Stimulated activated CD8-positive, alpha-beta memory T cell treated with anti-CD3 and anti-CD28 coated beads, Interleukin-4, amount 100 ng/mL, for 1 hour (primary cell): ENCODE data around the gene LRPAP1.
"Not testable (repeated sequence)": the region's sequence is repeated elsewhere in the genome, so short reads cannot be mapped to it uniquely, and the experiment has no call there.

Source experiments
- DNase-seq, 2 donors: peaks; one replicate each; pipeline ENCODE4 v3.0.0-alpha.2; 2020; ENCODE audit warnings: low read depth in 2 of 2, low spot score in 1 of 2

The LRPAP1 gene

GRCh38 chr4:3463556-3464348, 68.5 kb downstream of the LRPAP1 start:
- DNase-seq = no peak

DNA sequence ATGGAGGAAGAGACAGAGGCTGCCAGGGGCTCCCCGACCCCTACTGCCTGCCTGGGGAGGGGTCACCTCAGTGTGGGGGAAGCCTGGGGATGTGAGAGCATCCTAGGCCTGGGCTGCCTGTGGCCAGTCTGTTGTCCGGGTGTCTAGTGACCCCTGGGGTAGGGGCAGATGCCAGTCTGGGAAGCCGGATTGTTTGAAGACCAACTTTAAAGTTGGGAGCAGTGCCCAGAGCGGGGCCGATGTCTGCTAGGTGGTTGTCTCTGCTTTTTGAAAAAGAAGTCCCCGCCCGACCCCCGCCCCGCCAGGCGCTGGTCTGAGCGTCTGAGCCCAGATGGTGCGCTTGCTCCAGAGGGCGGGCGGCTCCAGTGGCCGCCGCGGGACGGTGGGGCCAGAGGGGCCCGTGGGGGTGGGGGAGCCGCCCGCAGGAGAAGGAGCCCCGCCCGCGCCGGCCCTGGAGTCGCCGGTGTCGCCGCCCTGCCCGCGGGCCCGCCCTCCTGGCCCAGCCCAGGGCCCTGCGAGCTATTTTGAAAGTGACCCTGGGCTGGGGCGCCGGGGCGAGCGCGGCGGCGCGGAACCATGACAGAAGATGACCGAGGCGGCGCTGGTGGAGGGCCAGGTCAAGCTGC, 69.3 kb downstream of the LRPAP1 start, which contains the start of gene DOK7:
TSS of gene DOK7 (plus strand) at position 517 of the 626 bp plus-strand sequence. CDS start at position 587, 70 bp downstream.
- no peak for DNase-seq

DNA sequence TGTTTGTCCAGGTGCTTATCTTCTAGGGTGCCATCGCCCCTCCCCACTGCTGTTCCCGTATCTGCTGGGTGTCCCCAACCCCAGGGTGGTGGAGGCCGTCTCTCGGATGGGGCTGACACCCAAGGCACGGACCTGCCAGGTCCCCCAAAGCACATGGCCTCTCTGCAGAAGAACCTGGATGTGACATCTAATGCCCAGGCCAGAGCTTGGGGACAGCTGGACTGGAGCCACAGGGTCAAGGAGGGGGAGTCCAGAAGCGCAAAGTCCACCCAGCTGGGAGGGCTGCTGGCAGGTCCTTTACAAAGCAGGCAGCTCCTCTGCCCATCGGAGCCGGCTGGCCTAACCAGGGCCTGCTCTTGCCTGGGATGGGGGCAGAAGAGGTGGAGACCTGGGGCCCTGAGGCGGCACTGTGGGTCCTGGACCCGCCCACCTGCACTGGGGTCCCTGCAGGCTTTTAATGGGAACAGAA, 69.9 kb downstream of the LRPAP1 start:
- DNase-seq = no peak

DNA sequence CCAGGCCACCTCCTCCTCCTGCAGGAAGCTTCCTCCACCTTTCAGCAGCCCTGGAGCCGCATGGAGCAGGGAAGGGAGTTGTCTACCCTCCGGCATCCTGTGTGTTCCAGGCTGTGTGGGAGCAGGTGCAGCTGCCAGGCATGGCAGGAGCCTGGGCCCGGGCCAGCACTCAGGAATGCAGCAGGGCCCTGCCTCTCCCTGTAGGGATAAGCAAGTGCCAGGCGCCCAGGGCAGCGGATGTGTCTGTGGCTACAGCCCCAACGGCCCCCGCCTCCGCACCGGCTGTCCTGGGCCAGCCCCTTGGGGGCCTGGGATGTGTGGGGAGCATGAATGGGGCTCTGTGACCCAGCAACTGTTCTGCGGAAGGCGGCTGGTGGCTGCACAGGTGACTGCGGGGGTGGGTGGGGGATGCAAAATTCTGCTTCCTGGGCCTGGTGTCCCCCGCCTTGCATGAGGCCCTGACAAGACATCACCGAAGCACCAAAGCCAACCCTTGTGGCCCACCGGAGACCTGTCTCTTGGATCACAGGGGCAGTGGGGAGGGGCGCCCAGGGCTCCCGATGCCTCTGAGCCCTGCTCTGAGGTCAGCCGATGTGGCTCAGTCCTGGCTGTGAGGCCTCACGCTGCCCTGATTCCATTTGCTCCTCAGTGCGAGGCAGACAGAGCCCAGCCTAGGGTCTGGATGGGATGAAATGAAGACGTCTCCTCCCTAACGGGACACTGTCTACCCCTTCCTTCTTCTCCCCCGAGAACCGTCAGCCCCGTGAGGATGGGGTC, 70.5 kb downstream of the LRPAP1 start:
- no peak for DNase-seq

GRCh38 chr4:3460926-3461325, 71.3 kb downstream of the LRPAP1 start:
- no peak for DNase-seq

GRCh38 chr4:3459156-3459555, 73.1 kb downstream of the LRPAP1 start:
- DNase-seq = not testable (repeated sequence)

DNA sequence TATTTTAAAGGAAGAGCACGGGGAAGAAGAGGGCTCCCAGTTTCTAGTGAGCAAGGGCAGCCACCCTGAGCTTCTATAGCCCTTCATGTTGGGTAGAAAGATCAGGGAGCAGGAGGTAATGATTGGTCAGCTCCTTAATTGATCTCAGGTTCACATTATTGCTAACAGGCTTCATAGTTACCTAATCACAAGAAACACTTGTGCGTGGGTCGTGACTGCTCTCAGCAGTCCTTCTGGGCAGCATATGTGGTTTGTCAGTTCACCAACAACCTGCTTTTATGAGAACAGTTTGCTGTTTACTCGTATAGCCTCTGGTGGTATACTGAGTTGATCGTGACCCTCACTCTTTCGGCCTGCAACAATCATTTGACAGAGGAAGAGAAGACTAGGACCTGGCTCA, 73.9 kb downstream of the LRPAP1 start:
- no peak for DNase-seq

GRCh38 chr4:3455596-3455995, 76.6 kb downstream of the LRPAP1 start:
- not testable (repeated sequence) for DNase-seq
